ENCODE results near the gene RCSD1. TPM values are rescaled to one million over a fixed set of nuclear protein-coding genes. Genes with fewer than 3 reads are reported as not detected.

The RCSD1 gene
- total and polyA plus RNA-seq, 2 of the 13 experiments (the other 11 are each of a cell fraction or from before 2014, with no cell fraction given): not detected

DNA sequence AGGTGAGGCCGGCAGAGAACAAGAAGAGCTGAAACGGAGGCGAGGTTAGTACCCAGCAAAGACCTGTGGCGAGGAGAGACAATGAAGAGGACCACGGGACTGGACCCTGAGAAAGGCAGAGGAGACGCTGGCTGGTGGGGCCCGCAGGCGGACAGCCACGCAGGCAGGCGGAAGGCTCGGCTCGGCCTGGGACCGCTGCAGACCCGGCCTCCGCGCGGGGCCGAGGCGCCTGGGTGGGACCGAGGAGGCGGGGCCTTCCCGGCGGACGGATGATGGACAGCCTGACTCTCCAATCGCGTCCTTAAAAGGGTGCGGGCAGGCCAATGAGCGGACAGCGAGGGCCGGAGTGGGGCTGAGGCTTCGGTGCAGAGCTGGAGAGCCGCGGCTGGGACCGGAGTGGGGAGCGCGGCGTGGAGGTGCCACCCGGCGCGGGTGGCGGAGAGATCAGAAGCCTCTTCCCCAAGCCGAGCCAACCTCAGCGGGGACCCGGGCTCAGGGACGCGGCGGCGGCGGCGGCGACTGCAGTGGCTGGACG, 91.7 kb downstream of the RCSD1 start, which contains the start of gene MPZL1 (continued):
- TF ChIP-seq, protein P1, sequence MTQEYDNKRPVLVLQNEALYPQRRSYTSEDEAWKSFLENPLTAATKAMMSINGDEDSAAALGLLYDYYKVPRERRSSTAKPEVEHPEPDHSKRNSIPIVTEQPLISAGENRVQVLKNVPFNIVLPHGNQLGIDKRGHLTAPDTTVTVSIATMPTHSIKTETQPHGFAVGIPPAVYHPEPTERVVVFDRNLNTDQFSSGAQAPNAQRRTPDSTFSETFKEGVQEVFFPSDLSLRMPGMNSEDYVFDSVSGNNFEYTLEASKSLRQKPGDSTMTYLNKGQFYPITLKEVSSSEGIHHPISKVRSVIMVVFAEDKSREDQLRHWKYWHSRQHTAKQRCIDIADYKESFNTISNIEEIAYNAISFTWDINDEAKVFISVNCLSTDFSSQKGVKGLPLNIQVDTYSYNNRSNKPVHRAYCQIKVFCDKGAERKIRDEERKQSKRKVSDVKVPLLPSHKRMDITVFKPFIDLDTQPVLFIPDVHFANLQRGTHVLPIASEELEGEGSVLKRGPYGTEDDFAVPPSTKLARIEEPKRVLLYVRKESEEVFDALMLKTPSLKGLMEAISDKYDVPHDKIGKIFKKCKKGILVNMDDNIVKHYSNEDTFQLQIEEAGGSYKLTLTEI (CRISPR knock-in tag; conservative IDR thresholded peaks at IDR 0.05): no peak
- TF ChIP-seq ZNF333 (CRISPR knock-in tag; IDR thresholded peaks at IDR 0.05; ENCODE audit: borderline replicate concordance) (no peak; the same call in 1 of the 2 replicates), XBP1 (CRISPR knock-in tag; IDR thresholded peaks at IDR 0.05) (no peak), ZNF678 (CRISPR knock-in tag; IDR thresholded peaks at IDR 0.05) (no peak), ZNF446 (CRISPR knock-in tag; IDR thresholded peaks at IDR 0.05) (no peak), JUN (CRISPR knock-in tag; IDR thresholded peaks at IDR 0.05) (no peak), ZNF598 (CRISPR knock-in tag; IDR thresholded peaks at IDR 0.05; ENCODE audit: borderline replicate concordance) (peak; percentile 68; the same call in 1 of the 2 replicates), ZNF317 (CRISPR knock-in tag; IDR thresholded peaks at IDR 0.05) (no peak), SOX13 (IDR thresholded peaks at IDR 0.05) (no peak), SOX13 (CRISPR knock-in tag; conservative IDR thresholded peaks at IDR 0.05 in 1 of 2, IDR thresholded peaks at IDR 0.05 in 1 of 2) (no peak), PCBP2 (optimal IDR thresholded peaks at IDR 0.05; ENCODE audit: low read depth, low read length, poor library complexity, severe bottlenecking) (no peak)
- TF ChIP-seq, protein P2, sequence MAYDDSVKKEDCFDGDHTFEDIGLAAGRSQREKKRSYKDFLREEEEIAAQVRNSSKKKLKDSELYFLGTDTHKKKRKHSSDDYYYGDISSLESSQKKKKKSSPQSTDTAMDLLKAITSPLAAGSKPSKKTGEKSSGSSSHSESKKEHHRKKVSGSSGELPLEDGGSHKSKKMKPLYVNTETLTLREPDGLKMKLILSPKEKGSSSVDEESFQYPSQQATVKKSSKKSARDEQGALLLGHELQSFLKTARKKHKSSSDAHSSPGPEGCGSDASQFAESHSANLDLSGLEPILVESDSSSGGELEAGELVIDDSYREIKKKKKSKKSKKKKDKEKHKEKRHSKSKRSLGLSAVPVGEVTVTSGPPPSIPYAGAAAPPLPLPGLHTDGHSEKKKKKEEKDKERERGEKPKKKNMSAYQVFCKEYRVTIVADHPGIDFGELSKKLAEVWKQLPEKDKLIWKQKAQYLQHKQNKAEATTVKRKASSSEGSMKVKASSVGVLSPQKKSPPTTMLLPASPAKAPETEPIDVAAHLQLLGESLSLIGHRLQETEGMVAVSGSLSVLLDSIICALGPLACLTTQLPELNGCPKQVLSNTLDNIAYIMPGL (CRISPR knock-in tag; IDR thresholded peaks at IDR 0.05; ENCODE audit: borderline replicate concordance in 1 of 2, low read depth in 1 of 2): peak; percentile 63 to 94; a peak in 3 of 4 replicates
- TF ChIP-seq, protein P3, sequence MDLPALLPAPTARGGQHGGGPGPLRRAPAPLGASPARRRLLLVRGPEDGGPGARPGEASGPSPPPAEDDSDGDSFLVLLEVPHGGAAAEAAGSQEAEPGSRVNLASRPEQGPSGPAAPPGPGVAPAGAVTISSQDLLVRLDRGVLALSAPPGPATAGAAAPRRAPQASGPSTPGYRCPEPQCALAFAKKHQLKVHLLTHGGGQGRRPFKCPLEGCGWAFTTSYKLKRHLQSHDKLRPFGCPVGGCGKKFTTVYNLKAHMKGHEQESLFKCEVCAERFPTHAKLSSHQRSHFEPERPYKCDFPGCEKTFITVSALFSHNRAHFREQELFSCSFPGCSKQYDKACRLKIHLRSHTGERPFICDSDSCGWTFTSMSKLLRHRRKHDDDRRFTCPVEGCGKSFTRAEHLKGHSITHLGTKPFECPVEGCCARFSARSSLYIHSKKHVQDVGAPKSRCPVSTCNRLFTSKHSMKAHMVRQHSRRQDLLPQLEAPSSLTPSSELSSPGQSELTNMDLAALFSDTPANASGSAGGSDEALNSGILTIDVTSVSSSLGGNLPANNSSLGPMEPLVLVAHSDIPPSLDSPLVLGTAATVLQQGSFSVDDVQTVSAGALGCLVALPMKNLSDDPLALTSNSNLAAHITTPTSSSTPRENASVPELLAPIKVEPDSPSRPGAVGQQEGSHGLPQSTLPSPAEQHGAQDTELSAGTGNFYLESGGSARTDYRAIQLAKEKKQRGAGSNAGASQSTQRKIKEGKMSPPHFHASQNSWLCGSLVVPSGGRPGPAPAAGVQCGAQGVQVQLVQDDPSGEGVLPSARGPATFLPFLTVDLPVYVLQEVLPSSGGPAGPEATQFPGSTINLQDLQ (CRISPR knock-in tag; IDR thresholded peaks at IDR 0.05): no peak
- TF ChIP-seq, protein P4, sequence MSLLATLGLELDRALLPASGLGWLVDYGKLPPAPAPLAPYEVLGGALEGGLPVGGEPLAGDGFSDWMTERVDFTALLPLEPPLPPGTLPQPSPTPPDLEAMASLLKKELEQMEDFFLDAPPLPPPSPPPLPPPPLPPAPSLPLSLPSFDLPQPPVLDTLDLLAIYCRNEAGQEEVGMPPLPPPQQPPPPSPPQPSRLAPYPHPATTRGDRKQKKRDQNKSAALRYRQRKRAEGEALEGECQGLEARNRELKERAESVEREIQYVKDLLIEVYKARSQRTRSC (CRISPR knock-in tag; IDR thresholded peaks at IDR 0.05; ENCODE audit: low read depth): no peak; the same call in 1 of the 2 replicates
- TF ChIP-seq, protein P5, sequence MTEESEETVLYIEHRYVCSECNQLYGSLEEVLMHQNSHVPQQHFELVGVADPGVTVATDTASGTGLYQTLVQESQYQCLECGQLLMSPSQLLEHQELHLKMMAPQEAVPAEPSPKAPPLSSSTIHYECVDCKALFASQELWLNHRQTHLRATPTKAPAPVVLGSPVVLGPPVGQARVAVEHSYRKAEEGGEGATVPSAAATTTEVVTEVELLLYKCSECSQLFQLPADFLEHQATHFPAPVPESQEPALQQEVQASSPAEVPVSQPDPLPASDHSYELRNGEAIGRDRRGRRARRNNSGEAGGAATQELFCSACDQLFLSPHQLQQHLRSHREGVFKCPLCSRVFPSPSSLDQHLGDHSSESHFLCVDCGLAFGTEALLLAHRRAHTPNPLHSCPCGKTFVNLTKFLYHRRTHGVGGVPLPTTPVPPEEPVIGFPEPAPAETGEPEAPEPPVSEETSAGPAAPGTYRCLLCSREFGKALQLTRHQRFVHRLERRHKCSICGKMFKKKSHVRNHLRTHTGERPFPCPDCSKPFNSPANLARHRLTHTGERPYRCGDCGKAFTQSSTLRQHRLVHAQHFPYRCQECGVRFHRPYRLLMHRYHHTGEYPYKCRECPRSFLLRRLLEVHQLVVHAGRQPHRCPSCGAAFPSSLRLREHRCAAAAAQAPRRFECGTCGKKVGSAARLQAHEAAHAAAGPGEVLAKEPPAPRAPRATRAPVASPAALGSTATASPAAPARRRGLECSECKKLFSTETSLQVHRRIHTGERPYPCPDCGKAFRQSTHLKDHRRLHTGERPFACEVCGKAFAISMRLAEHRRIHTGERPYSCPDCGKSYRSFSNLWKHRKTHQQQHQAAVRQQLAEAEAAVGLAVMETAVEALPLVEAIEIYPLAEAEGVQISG (CRISPR knock-in tag; IDR thresholded peaks at IDR 0.05): peak; percentile 47
- TF ChIP-seq, protein P6, sequence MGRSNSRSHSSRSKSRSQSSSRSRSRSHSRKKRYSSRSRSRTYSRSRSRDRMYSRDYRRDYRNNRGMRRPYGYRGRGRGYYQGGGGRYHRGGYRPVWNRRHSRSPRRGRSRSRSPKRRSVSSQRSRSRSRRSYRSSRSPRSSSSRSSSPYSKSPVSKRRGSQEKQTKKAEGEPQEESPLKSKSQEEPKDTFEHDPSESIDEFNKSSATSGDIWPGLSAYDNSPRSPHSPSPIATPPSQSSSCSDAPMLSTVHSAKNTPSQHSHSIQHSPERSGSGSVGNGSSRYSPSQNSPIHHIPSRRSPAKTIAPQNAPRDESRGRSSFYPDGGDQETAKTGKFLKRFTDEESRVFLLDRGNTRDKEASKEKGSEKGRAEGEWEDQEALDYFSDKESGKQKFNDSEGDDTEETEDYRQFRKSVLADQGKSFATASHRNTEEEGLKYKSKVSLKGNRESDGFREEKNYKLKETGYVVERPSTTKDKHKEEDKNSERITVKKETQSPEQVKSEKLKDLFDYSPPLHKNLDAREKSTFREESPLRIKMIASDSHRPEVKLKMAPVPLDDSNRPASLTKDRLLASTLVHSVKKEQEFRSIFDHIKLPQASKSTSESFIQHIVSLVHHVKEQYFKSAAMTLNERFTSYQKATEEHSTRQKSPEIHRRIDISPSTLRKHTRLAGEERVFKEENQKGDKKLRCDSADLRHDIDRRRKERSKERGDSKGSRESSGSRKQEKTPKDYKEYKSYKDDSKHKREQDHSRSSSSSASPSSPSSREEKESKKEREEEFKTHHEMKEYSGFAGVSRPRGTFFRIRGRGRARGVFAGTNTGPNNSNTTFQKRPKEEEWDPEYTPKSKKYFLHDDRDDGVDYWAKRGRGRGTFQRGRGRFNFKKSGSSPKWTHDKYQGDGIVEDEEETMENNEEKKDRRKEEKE (IDR thresholded peaks at IDR 0.05): no peak
